GM21360 (cell line): ENCODE measurements around the gene MCC.

ENCODE experiments used
- ATAC-seq: cut with Tn5 transposase; IDR thresholded peaks from one replicate; pipeline ENCODE4 v1.9.1; 2021; ENCODE audit warnings: mild to moderate bottlenecking, moderate library complexity; ENCODE audit not compliant: unreplicated experiment

Gene MCC

DNA sequence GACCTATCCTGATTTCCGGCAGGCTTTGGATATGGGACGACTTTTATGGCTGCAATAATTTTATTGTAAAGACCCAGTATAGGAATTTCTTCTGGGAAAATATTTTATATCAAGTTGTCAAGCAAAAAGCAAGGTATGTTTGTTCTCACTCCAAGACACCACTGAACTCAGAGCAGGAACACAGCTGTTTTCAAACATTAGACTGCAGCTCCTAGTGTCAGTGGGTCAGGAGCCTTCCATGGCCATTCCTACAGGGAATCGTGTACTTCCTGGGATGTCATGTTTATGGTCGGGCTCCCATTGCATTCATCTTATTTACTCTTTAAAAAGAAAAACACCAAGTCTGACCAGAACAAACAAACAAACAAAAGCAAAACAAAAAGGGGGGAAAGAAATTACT lies 278.8 kb downstream of the MCC start:
- ATAC-seq: no peak

DNA sequence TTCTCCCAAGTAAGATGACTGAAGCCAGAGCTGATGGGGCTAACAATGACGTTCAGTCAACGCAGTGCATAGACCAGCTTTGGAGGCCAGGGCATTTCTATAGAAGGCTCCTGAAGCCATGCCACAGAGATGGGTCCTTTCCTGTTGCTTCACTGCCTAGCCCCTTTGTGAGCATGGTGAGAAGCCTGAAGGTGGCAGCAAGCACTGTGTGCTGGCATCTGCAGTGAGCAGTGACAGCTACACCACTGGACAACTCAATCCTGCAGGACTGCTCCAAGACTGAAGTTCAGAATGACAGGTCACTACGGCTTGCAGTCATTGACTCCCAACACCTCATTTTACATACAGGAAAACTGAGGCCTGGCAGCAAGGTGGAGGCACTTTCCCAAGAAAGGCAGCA lies 282.4 kb downstream of the MCC start:
- no peak for ATAC-seq

DNA sequence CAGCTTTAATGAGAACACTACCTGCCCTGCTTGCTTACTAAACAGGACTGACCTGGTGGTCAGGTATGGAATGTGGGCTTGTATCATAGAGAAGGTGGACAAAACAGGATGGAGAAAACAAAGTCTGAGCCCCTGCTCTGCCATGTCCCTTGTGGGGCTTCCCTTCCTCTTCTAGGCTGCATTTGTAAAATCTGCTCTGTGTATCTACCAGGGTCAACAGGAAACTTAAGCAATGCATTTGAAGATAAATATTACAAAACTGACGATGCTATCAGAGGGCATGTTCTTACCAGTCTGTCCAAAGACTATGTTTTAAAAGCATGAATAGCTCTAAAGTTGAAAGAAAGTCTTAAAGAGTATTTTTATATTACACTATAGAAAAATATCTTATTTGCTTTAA lies 282.9 kb downstream of the MCC start:
- no peak for ATAC-seq

DNA sequence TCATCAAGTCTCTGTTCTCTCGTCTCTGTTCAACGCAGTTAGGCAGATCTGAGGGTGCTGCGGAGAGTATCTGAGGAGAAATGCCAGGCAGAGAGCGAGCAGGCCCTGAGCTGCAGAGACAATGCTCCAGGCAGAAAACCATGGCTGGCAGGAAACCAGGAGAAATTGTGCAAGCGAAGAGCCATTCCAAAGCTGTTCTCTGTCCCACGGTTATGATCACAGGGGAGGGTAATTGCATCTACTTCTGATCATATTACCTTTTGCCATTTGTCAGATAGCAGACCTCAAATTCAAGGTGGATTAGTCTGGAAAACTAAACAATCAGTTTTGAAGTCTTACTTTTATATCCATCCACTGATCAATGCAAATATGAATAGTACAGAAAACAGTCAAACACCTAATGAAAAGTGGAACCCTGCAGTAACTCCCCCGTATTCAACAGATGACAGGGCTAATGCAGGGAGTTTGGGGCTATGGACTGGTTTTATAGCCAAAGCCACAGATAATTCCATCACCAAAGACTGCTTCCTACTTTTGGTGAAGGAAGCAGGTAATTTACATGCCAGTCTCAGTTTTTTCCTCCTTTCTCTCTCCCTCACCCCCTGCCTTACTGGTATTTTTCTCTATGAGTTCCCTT lies 283.6 kb downstream of the MCC start:
- ATAC-seq: no peak

DNA sequence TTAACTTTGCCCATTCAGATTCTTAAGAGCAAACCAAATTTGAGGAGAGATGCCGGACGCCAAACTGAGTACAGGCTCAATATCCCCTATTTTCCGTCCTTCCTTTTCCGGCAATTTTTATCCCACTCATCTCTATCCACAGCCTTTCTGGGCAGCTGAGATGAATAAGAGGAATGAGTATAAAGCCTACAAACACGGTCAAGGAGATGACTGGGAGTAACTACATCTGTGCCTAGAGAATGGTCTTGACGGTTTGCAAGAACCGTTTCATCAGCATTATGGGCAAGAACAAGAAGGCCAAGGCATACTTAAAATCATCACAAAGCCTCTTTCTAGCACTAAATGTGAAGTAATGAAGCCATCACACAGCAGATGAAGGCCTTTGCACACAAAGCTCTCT lies 284.3 kb downstream of the MCC start:
- no peak for ATAC-seq

DNA sequence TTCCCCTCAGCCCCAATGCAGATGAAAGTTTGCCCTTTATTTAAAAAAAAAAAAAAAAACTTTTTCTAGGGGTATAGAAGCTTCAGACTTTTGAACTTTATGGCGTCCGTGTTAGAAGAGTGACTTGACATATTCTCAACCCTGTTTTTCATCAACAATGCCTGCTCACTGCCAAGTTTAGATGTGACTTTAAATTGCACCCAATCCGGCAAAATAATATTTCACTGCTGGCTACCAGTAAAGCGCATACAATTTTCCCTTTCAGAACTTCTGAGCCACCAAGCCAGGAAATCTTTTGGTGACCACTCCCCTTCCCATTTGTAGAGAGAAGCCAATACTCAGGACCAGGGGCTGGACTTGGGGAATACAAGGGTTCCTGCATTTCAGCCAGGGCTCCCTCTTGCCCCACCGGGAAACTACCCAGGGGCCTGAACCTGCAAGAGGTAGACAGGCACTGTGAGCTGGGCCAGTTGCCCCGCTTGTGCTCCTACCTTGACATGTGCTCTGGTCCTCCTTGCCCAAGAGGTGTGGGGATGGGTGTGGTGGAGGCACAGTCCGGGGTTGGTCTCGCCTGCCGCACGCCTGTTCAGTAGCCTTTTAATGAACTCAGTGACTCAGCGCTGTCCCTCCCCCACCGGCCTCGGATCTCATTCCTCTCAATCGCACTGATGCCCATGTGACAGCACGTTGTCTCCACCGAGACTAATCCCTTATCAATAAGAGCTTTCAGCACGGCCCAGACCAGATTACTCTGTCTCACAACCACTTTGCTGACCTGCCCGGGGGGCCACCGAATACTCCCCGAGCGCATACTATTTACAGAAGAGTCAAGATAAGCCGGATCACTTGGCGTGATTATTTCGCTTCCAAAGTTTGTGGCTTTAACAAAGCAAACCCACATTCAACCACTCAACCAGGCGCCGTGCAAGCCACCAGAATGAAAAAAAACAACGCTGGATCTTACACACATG lies 285.2 kb downstream of the MCC start:
- no peak for ATAC-seq

DNA sequence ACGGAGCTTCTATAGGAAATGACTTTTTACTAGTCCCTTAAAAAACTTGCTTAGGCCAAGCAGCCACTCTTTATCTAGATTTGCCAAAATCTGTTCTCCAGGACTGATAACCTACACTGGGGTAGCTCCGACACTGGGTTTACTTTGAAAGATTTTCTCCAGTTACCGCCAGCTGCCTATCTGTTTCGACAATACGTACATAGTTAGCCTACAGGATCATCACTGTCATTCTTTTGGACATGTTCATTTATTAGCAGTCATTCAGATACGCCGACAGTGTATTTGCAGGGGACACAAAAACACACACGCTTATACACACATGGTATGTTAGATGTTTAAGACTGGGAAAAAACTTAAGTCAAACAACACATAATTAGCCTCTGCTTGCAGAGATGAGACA lies 286.0 kb downstream of the MCC start:
- no peak for ATAC-seq

DNA sequence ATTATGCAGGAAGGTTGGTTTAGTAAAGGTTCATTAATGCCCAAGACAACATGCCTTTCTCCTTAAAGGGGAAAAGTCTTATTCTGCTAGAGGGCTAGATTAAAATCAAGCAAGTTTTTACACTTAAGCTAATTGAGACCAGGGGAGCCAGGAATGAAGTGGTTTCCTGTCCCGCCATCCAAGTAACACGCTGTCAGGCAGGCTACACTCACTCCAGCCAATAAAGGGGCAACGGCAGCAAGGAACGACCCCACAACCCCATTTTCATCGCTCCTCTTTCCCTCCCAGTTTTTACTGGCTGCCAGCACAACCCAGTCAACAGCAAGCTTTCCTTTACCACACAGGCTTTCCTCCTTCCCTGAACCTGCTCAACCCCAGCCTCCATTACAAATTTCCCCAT lies 286.5 kb downstream of the MCC start:
- ATAC-seq: no peak

DNA sequence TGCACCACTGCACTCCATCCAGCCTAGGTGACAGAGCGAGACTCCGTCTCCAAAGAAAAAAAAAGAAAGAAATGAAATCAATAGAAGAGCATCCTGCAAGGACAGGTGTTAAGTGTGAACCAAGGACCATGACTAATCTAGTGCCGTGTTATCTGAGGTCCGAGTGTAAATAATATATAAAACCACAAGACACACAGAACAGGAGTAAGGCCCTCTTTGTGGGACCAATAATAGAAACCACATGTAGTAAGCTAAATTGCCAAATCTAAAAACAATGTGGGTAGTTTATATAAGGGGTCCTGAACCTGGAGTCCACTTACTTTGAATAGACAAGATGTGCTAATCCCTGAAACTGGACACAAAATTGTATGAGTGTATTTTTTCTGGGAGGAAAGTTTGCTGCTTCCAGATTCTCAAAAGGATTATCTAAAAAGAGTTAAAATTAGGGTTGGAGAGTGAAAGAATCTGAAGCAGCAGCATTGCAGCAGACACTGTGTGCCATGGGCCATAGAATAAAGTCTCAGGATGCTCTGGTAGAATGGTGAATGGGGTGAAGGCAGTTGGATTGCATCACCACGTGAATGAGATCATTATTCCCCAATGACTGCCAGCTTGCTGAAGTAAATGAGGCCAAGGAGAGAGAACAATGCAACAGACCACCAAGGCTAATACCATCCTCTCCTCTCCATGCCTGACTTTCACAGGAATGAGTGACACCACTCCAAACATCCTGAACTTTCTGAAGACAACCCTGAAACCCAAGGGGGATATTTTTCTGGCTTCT lies 288.9 kb downstream of the MCC start:
- ATAC-seq: no peak

DNA sequence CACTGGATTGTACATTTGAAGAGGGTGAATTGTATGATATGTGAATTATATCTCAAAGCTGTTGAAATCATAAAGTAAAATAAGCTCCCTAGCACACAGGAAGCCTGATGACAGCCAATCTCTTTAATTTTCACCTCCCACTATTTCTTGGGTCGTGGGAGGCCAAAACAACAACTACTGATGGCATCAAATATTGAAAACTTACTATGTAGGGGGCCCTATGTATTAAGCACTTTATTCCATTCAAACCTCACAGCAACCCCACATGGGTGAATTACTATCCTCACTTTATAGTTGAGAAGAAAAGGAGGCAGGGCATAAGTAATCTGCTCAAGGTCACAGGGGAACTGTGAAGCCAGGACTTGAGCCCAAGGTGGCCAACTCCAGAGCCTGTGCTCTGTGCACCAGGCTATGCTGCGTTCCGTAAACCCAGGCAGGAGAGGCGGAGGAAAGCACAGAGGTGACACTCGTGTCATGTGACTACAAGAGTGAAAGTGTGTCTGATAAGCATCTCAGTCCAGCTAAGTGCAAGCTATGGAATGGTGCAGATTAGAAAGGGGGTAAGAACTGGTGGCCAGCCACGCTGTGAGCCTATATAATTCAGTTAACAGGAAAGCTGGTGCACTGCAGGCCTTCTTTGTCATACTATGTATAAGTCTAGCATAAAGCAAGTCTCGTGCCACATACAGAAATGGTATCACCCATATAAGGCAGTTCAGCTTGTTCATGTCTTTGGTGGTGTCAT lies 290.6 kb downstream of the MCC start:
- ATAC-seq: no peak

DNA sequence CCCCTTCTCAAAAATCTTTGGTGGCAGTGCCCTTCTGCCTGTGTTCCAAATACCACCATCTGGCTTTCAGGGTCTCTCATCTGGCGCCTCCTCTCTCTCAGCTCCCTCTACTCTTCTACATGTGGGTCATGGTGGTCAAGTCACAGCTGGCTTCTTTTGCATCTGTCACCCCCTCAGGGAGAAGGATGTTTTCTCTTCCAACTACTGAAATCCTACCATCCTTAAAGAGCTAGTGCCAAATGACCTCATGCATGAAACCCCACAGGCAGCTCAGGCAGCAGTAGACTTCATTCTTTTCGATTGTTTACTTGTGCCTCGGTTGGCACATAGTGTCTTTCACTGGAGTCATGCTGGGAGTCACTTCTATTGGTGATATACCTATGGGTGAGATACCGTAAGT lies 292.5 kb downstream of the MCC start:
- no peak for ATAC-seq

DNA sequence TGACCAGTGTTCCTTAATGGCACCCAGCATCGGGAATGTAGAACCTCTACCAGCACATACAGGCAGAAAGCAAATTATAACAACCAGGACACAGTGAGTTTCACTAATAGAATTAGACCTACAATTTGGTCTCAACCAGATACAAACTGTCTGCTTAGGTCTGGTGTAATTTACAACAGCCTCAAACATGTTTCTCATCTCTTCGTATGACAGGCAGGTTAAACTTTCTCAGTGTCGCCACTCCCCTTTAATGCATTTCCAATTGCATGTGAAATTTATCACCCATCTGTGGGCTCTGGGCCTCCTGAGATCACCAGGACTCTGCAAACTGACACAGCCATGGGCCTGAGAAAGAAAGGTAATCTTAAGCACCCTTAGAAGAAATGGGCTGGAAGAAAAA lies 293.0 kb downstream of the MCC start:
- no peak for ATAC-seq

DNA sequence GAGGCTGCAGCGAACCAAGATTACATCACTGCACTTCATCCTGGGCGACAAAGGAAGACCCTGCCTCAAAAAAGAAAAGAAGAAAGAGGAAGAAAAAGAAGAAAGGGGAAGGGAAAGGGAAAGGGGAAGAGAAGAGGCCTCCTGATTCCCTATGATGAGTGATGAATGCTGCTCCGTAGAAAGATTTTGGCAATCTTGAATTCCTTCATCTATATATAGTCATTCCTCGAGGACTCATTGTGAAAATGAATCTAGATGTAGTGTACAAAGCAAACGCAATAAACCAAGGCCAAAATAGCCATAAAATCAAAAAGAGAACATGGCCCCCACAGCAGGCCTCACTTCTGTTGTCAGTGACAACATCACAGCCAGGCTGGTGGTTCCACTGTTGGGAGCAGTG lies 293.7 kb downstream of the MCC start:
- no peak for ATAC-seq

DNA sequence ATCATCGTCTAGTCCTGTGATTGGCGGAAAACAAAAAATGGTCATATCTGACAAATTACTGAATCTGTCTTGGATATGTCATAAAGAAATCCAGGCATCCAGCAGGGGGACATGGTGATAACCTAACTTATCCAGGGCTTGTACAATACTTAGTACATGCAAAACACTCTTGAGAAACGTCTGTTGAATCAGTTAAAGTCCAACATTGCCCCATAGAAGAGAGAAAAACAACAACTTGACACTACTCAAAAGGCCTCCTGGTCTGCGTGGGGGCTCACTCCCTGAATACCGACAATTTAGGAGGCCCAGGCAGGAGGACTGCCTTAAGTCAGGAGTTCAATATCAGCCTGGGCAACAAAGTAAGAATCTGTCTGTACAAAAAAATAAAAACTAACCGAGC lies 294.1 kb downstream of the MCC start:
- ATAC-seq: no peak

DNA sequence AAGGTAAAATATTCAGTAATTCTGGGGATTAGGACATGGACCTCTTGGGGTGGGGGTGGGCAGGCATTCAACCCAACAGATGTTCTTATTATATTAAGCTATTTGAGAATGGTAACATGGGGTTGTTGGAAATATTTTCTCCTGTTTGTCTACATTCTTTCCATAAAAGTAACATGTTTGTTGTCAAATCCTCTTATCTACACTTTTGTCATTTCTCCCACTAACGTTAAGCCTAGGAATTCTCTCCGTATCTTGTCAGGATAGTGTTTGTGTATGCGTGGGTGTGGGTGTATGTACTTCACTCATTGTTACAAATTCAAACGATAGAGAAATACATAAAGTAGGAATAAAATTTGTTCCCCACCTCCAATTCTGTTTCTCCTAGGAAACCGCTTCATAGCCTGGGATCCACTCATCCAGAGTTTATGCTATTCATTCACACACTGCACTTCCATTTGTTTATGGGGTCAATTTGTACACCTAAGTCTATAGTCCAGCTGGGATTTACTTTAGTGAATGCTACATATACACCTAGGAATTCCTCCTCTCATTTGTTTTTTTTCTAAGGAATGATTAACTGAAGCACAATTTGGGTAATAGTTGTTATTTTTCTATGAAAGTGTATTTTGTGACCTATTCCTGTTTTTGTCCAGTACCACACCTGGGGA lies 294.8 kb downstream of the MCC start:
- ATAC-seq: no peak

DNA sequence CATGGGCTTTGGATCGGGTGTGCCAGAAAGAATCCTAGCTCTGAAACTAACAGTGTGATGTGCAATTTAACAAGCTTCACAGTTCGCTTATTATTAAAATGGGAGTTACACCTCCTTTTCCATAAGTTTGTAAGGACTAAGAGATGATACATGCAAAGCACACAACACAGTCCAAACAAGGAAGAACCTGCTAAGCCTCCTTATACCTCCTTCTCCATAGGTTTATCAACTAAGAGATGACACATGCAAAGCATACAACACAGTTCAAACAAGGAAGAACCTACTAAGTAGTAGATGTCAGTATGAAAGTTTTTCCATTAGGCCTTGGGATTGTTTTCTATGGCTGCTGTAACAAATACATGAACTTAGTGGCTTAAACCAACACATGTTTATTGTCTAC lies 295.7 kb downstream of the MCC start:
- no peak for ATAC-seq

DNA sequence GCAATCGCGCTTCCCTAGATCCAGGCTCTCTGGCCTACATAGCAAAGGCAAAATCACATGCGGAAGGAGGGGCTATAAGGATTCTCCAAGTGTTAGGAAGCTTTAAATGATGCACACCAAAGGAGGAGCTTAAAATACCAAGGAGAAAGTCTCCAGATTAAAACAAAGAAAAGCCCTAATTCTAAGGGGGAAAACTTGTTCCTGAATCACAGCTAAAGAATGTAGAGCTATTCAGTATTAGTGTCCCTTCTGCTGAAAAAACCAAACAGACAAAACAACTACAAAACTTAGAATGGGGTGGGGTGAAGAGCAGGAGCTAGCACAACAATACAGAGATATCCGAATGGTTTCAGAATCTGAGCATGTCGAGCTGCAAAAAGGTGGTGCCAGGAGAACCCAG lies 297.9 kb downstream of the MCC start:
- no peak for ATAC-seq

DNA sequence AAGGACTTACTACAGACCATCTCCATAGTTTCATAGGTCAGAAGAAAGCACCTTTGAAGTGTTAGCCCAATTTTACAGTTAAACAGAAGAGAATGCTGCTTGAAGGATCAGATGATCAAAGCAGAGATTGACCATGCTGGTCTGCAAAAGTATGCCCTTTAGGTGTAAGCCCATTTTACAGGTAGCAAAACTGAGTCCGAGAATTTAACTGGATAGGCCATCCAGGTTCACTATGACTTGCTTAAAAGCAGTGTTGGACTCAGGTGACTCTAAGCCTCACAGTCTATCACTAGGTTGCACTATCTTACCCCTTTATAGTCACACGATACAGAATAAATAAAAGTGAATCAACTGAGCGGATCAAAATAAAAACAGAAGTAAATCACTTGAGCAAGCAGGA lies 299.0 kb downstream of the MCC start:
- ATAC-seq: no peak

DNA sequence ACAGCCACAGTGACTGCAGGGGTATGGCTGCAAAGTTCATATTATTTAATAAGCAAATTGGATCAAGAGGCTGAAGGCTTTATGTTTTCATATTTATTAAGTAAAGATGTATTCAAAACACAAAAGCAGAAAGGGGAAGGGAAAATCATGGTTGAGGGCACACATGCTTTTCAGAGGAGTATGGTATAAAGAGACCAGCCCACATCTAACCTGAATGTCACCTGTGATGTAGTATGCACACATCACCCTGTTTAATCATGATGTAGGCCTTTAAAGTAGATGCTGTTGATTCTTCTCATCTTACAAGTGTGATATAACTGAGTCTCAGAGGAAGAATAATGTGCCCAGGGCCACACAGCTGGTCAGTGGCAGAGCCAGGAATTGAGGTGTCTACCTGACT lies 299.8 kb downstream of the MCC start:
- no peak for ATAC-seq

DNA sequence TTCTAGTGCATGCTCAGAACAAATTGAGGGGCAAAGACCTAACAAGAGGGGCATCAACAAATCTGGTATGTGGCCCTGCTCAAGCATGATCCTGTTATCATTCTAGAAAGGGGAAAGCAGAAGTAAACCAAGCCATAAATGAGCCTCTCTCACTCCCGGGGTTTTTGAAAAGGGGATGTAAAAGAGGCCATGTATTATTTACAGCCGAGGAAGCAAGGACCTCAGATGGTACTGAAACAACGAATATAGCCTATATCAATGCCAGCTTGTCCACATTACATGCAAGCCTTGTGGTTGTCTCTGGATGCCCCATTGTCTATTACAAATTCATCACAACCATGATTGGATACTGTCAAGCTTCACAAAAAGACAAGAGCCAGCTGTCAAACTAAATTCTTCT lies 300.3 kb downstream of the MCC start:
- ATAC-seq: peak; percentile 60
